ENCODE measurements around the gene SETDB2. TPM values are rescaled to one million over a fixed set of nuclear protein-coding genes. Genes with fewer than 3 reads are reported as not detected.

Gene SETDB2
- total RNA-seq, 1 donor from 2014 or later = 13.0 TPM

DNA sequence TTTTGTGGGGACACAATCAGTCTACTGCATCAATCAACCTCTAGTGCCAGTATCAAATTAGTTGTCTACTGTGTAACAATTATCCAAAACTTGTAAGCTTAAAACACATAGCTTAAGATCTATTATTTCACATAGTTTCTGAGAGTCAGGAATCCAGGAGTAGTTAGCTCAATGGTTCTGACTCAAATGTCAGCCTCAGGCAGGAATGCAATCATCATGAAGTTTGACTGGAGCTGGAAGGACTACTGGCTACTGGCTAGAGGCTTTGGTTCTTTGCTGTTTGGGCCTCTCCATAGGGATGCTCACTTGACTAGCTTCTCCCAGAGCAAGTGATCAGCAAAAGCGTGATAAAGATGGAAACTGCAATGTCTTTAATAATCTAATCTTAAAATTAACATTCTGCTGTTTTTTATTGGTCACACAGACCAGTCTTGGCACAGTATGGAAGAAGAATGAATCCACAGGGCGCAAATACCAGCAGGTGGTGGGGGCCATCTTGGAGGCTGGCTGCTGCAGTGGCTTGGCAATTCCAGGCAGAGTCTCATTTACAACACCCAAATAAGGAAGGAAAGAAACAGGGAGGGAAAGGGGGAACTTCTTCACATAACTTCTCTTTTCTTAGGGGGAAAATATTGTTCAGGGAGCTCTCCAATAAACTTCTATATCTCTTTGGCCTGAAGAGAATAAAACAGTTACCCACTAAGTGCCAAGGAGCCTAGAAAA is 15.9 kb upstream of the SETDB2 start:
- DNase-seq (ENCODE audit: low read depth) = no peak

DNA sequence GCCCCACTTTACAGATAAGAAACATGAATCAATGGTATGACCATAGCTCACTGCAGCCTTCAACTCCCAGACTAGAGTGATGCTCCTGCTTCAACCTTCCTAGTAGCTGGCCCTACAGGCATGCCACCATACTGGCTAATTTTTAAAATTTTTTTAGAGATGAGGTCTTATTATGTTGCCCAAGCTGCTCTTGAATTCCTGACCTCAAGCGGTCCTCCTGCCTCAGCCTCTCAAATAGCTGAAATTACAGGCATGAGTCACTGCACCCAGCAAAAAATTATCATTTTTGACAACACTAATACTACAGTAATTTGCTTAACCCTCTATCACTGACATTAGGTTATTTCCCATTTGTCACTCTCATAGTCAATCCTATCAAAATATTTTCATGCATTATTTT is 15.0 kb upstream of the SETDB2 start:
- DNase-seq (ENCODE audit: low read depth) = no peak

DNA sequence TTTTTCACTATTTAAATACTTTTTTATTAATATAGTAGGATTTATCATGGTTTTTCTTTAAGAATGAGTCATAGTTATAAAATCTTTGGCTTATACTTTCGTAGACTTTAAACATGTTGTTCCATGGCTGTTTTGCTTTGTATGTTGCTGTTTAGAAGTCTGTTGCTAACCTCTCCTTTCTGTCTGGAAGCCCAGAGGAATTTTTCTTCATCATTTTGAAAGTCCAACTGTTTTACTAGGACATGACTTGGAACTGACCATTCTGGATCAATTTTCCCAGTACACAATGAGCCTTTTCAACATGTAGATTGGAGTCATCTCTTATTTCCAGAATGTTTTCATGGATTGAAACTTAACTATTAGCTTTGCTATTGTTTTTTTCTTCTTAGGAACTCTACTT is 8.1 kb upstream of the SETDB2 start:
- no peak for DNase-seq (ENCODE audit: low read depth)

DNA sequence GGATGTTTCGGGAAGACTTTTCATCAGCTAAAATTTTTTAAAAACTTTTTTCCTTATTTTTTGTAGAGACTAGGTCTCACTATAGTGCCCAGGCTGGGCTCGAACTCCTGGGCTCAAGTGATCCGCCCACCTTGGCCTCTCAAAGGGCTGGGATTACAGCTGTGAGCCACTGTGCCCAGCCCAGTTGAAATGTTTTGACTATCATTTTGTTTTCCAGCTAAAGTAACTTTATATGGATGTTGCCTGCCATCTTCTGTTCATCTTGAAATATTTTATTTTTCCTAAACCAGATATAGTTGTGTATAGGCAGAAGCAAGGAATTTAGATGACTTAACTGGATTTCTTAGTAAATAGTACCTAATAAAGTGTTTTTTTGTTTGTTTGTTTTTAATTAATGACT is 7.2 kb upstream of the SETDB2 start:
- DNase-seq (ENCODE audit: low read depth) = peak; percentile 67

DNA sequence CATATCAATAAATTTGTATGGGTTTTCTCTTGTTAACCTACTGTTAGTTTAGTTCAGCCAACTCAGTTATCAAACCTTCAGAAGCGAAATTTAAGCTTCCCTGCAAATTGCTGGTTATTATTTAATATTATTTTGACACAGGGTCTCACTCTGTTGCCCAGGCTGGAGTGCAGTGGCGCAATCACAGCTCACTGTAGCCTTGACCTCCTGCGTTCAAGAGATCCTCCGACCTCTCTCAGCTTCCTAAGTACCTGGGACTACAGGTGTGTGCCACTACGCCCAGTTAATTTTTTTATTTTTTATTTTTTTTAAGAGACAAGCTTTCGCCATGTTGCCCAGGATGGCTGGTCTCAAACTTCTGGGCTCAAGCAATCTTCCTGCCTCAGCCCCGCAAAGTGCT is 6.4 kb upstream of the SETDB2 start:
- DNase-seq (ENCODE audit: low read depth) = no peak

DNA sequence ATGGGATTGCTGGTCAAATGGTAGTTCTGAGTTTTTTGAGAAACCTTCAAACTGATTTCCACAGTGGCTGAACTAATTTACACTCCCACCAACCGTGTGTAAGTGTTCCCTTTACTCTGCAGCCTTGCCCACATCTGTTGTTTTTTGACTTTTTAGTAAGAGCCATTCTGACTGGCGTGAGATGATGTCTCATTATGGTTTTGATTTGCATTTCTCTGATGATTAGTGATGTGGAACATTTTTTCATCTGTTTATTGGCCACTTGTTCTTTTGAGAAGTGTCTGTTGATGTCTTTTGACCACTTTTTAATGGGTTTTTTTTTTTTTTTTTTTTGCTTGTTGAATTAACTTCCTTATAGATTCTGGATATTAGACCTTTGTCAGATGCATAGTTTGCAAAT is 4.5 kb upstream of the SETDB2 start:
- DNase-seq (ENCODE audit: low read depth) = no peak

DNA sequence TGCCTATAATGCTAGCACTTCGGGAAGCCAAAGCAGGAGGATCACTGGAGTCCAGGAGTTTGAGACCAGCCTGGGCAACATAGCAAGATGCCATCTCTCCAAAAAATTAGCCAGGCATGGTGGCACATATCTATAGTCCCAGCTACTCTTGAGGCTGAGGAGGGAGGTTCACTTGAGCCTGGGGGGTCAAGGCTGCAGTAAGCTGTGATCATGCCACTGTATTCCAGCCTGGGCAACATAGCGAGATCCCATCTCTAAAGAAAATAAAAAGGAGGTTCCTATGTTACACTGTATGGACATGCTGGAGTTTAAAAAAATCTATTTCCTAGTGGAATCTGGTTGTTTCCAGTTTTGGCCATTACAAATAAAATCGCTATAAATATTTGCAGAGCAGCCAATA is 2.8 kb upstream of the SETDB2 start:
- DNase-seq (ENCODE audit: low read depth) = no peak

DNA sequence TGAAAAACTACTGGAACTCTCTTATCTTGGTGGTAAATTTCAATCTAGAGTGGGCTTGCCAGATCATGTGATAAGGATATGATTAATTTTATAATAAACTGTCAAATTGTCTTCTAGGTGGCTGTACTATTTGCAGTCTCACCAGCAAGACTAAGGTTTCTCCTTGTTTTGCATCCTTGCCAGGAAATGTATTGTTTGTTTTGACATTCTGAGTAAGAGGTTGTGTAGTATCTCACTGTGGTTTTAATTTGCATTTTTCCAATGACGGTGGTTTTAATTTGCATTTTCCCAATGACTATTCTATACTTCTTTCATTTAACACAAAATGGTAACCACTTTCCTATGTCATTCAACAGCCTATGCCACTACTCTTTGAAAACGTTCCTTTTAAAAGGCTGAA is 2.2 kb upstream of the SETDB2 start:
- no peak for DNase-seq (ENCODE audit: low read depth)

DNA sequence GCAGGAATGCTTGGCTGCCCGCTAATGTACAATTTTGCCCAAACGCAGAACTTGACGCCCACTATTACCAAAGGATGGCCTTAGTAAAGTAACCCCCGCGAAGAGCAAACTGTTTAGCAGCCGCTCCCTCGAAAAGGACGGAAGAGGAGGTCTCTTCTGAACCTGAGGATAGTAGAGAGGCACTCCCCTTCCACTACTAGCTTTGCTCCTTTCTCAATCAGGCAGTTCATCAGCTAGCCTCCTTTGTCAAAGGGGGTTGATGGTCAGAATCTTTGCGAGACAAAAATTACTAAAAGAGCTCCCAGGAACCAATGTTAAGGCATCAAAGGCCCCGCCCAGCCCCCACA is 744 bp upstream of the SETDB2 start:
- DNase-seq (ENCODE audit: low read depth) = no peak

DNA sequence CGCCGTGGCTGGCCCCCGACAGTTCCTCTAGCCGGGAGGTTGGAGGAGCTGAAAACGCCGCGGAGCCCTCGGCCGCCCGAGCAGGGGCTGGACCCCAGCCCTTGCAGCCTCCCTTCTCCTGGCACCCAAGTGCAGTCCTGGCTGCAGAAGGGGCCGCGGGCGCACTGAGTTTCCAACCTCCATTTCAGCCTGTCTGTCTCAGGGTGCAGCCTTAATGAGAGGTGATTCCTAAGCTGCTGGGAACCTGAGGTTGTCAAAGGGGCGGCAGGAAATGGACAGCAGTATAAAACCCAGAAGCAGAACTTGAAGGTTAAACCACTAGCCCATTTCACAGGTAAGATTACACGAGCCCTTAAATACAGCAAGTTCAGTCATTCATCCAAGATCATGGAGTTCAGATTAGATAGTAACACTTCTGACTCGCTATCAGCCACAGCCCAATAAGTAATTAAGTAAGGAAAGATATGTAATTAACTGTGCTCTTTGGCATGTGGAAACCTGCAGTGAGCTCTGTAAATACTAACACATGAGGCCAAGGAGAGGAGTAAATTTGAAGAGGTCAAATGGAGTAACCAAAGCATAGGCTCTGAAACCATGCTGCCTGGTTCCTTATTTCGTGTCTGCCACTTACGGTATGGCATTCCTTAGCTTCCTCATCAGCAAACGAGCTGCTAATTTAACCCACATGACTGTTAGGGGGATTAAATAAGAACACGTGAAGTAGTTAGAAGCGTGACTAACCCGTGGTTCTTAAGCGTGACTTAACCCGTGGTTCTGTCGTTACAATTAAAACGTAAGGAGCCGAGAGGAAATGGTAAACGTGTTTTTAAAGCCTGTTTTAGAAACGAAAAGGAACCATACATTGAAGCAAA is 686 bp downstream of the SETDB2 start:
- DNase-seq (ENCODE audit: low read depth) = peak; percentile 58

DNA sequence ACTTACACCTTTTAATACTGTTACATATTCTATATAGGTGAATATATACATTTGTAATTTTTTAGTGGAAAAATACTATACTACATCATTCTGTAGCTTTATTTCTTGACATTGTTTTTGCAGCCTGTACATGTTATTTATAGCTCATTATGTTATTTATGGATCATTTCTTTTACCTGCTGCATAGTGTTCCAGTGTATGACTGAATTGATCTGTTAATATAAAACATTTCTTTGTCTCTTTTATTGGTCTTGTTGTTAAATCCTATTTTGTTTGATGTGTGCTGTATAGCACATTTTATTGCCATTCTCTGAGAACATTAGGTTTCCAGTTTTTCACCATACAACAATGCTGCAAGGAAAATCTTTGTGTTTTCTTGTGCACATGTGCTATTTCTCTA is 2.4 kb downstream of the SETDB2 start:
- DNase-seq (ENCODE audit: low read depth) = no peak

DNA sequence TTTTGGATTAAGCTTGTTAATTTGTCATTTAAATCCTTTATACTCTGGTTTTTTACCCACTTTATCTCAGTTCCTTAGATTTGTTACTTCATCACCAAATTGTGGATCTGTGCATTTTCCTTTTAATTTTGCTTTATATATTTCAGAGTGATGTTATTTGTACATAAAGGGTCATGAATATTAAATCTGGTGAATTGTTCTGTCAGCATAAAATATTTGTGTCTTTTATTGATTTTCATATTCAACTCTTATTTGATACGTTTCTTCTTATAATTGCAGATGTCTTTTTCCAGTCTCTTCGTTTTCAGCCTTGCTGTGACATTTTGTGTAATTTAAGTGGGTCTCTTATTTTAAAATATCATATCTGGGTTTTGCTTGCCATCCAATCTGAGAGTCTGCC is 4.7 kb downstream of the SETDB2 start:
- DNase-seq (ENCODE audit: low read depth) = no peak

DNA sequence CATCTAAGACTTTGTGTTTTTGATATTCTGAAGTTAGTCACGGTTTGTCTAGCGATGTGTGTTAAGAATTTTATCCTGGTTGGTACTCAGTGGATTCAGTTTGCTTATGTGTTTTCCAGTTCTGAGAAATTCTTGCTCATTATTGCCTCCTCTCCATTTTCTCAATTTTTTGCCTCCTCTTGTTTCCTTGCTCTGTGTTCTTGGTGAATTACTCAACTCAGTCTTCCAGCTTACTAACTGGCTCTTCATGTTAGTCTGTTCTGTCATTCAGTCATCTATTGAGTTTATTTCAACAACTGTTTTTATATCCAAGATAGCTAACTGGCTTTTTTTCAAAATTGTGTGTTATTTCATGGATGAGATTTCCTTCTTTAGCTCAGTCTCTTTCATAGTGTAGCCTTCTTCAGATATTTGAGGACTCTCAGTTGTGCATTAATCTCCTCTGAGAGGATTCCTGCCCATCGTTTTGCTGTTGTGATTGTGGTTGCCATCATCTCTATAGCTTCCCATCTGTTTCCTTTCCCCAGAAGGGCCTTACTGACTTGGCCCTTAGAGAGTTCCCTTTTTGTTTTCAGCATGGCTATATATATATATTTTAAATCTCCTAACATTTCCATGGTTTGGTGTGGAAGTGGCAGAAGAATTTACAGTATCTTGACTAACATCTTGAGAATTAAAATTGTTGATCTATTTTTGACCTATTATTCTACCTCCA is 6.2 kb downstream of the SETDB2 start:
- DNase-seq (ENCODE audit: low read depth) = no peak

DNA sequence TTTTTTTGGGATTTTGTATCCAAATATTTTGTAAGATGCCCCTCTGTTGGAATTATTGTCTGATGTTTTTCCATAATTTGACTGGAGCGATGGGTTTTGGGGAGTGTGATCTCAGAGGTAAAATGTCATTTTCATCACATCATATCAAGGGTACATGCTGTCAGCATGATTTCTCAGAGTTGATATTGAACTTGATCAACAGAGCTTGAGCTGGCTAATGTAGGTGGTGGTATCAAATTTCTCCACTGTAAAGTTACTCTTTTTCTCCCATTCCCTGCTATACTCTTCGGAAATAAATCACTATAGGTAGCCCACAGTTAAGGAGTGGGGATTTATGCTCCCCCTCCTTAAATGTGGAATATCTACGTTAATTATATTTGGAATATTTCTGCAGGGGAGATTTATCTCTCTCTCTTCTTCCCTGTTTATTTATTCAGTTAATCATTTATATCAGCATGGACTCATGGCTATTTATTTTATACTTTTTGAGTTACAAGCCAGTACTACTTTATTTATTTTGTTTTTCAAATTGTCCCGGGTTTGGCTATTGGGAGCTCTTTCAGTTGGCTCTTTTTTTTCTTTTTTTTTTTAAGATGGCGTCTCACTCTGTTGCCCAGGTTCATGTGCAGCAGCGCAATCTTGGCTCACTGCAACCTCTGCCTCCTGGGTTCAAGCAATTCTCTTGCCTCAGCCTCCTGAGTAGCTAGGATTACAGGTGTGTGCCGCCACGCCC is 8.8 kb downstream of the SETDB2 start:
- DNase-seq (ENCODE audit: low read depth) = no peak

DNA sequence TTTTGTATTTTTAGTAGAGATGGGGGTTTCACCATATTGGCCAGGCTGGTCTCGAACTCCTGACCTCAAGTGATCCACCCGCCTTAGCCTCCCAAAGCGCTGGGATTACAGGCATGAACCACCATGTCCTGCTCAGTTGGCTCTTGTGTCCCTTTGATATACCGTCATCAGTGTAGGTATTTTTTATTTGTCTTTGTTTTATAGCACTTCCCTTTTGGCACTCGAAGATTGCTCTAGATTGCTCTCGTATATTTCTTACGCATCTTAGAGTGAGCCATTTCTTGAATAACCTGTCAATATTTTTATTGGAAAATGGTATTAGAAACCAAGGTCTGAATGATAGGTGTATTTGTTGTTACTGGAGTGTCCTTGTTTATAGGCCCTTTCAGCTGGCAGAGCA is 9.4 kb downstream of the SETDB2 start:
- DNase-seq (ENCODE audit: low read depth) = no peak

DNA sequence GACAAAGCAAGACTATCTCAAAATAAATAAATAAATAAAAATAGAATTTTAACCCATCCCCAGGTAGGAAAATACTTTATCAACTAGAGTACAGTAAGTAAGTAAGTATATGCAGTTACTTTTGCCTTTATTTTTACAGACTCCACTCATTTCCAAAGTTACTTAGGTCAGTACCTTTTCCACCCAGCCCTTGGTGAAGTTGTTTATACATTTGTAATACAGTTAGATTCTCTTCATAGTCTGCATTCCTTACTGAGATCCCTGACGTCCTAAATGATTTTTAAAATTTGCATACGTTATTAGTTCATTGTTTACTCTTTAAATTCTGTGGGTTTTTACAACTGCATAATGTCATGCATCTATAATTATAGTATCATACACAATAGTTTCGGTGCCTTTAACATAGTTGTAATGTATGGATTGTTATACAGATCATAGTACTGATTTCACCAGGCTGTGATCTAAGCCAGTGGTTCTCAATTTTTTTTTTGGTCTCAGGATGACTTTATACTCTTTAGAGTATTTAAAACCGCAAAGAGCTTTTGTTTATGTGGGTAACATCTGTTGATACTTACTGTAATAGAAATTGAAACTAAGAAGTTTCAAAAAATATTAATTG is 10.4 kb downstream of the SETDB2 start:
- DNase-seq (ENCODE audit: low read depth) = no peak

DNA sequence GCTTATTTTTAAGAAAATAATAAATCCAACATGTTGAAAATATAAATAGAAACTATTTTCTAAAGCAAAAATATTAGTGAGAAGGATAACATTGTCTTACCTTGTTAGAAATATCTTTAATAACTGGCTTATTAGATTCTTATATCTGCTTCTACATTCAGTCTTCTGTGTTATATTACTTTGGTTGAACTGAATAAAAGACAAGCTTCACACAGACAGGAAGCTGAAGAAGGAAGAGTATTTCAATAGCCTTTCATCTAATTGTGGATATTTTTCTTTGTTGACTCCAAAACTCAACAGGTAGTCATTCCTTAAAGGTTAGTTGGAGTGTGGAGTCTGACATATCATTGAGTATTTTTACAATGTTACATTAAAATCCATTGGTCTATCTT is 10.9 kb downstream of the SETDB2 start:
- DNase-seq (ENCODE audit: low read depth) = no peak

DNA sequence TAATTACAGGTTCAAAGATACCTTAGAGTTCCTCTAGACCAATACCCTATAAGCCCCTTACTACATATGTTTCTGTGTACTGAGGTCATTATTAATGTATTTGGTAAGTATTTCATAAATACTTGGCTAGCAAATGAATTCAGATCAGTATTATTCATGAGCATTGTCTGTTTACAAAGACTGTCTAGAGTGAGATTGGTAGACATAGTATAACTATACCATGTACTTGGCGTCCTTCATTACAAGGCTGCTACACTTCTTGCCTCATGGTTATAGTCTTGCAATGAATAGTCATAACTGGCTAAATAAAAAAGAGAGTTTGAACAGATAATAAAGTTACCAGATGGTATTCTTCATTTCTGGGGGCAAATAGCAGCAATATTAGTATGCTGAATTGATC is 12.1 kb downstream of the SETDB2 start:
- no peak for DNase-seq (ENCODE audit: low read depth)

DNA sequence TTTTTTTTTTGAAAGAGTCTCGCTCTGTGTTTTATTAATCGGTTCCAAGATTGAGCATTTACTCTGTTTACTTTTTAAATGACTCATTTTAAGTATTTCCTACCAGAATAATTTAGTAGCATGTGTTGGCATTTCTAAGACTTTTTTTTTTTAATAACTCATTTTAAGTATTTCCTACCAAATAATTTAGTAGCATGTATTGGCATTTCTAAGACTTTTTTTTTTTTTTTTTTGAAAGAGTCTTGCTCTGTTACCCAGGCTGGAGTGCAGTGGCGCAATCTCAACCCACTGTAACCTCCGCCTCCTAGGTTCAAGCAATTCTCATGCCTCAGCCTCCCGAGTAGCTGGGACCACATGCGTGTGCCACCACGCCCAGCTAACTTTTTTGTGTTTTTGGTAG is 13.1 kb downstream of the SETDB2 start:
- DNase-seq (ENCODE audit: low read depth) = no peak

DNA sequence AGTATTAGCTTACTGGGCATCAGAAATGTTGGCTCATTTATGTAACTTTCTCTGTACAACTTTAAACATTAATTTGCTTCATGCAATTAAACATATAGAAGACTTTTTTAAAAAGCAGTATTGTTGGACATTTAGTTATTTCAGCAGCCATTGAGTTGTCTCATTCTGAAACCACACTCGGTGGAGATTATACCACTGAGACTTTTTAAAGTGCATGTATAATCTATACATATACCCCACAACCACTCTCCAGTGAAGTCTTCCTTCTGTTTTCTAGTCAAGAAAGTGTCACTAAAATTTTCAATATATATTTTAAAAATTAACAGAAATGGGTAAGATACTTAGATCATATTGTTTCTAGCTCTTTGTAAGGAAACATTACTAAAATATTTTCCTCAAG is 15.5 kb downstream of the SETDB2 start:
- DNase-seq (ENCODE audit: low read depth) = no peak

DNA sequence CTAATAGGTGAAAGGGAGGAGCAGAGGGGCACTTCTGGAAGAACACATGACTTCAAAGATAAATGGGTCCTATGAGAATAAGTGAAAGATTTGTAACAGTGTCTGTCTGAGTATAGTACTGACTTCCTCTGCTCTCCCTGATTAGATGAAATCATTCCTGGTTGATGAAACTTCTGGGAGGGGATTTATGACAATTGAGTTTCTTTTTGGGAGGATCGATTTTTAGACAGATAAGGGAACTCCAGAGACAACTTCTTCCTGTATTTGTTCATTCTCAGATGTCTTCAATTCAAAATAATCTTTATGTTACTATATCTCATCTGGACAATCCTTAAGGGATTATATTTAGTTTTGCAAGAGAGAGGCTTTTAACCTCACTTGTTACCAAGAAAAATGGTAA is 20.0 kb downstream of the SETDB2 start:
- no peak for DNase-seq (ENCODE audit: low read depth)
